ENCODE data around the gene SLC37A4.
"Not testable (repeated sequence)": the region's sequence is repeated elsewhere in the genome, so short reads cannot be mapped to it uniquely, and the experiment has no call there.

SLC37A4 gene

GRCh38 chr11:119030329-119031047 is at the start of gene SLC37A4:
TSS of gene SLC37A4 (minus strand) at chr11:119030877.
- peak; percentile 97 for DNase-seq (ENCODE audit: low read depth)

GRCh38 chr11:119078675-119079420 is 48.2 kb upstream of the SLC37A4 start:
- DNase-seq (ENCODE audit: low read depth): no peak

DNA sequence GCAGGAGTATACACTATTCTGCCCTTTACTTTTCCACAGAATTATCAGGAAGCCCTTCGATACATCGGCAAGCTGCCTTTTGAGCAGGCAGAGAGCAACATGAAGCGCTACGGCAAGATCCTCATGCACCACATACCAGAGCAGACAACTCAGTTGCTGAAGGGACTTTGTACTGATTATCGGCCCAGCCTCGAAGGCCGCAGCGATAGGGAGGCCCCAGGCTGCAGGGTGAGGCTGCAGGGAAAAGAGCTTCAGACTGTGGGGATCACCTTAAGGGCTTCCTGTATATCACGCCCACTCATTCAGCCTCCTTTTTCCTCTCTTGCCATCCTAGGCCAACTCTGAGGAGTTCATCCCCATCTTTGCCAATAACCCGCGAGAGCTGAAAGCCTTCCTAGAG is 47.2 kb upstream of the SLC37A4 start:
- DNase-seq (ENCODE audit: low read depth): no peak

DNA sequence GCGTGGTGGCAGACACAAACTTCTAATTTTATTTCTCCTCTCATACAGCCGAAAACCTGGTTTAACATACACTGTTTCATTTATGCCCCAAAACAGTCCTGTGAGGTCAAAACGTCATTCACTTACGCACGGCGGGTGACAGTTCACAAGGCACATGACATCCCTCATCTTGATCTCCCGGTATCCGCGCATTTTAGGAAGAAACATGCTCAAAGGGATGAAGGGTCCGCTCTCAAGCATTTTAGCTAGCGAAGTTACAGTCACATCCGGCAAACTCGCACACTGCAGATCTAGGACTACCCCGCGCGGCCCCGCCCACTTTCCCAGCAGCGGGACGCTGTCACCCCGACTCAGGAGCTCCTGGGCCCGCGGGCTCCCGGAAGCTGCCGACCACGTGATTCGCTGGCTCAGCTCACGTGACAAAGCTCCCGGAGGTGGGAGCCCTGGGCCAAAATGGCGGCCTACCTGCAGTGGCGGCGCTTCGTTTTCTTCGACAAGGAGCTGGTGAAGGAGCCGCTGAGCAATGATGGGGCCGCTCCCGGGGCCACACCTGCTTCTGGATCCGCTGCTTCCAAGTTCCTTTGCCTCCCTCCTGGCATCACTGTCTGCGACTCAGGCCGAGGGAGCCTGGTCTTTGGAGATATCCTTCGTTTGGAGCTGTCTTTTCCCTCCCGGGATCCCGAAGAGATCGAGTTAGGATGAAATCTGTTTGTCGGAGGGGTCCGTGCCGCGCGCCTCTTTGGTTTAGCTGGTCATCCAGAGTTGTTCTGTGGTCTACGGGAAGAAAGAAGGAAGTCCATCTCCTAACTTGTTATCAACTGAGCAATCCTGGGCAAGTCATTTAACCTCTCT is 36.9 kb upstream of the SLC37A4 start, which contains the start of gene VPS11:
VPS11 (plus strand) TSS at position 448 of the 852 bp plus-strand sequence; CDS start at position 454, 6 bp downstream.
- DNase-seq (ENCODE audit: low read depth): peak; percentile 98

- DNase-seq (ENCODE audit: low read depth): peak; percentile 53
These were observed 34.7 kb upstream of the SLC37A4 start for GRCh38 chr11:119065369-119065768.

DNA sequence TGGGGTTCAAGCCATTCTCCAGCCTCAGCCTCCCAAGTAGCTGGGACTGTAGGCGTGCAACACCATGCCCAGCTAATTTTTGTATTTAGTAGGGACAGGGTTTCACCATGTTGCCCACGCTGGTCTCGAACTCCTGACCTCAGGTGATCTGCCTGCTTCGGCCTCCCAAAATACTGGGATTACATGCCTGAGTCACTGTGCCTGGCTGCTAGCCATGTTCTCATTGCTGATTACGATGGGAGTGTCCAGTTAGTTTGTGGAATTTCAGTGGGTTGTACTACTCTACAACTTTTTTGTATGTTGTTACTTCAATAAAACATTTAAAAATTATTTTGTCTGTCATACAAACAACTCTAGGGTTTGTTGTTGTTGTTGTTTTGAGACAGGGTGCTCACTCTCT is 32.1 kb upstream of the SLC37A4 start:
- DNase-seq (ENCODE audit: low read depth): peak; percentile 70

GRCh38 chr11:119061256-119061655 is 30.6 kb upstream of the SLC37A4 start:
- no peak for DNase-seq (ENCODE audit: low read depth)

- DNase-seq (ENCODE audit: low read depth): not testable (repeated sequence)
These were observed 28.5 kb upstream of the SLC37A4 start for GRCh38 chr11:119059128-119059527.

GRCh38 chr11:119057000-119057769 is 26.5 kb upstream of the SLC37A4 start, which contains the start of gene HYOU1:
TSS of gene HYOU1 (minus strand) at chr11:119057205. CDS start at chr11:119056160, 1,045 bp downstream.
- peak; percentile 97 for DNase-seq (ENCODE audit: low read depth)

- DNase-seq (ENCODE audit: low read depth): peak; percentile 15
These were observed 25.8 kb upstream of the SLC37A4 start for GRCh38 chr11:119056421-119056999.

- DNase-seq (ENCODE audit: low read depth): peak; percentile 59
These were observed 25.2 kb upstream of the SLC37A4 start for GRCh38 chr11:119055901-119056300.

GRCh38 chr11:119054418-119054817 is 23.7 kb upstream of the SLC37A4 start:
- DNase-seq (ENCODE audit: low read depth): no peak

- DNase-seq (ENCODE audit: low read depth): no peak
These were observed 21.6 kb upstream of the SLC37A4 start for GRCh38 chr11:119052163-119052814.

DNA sequence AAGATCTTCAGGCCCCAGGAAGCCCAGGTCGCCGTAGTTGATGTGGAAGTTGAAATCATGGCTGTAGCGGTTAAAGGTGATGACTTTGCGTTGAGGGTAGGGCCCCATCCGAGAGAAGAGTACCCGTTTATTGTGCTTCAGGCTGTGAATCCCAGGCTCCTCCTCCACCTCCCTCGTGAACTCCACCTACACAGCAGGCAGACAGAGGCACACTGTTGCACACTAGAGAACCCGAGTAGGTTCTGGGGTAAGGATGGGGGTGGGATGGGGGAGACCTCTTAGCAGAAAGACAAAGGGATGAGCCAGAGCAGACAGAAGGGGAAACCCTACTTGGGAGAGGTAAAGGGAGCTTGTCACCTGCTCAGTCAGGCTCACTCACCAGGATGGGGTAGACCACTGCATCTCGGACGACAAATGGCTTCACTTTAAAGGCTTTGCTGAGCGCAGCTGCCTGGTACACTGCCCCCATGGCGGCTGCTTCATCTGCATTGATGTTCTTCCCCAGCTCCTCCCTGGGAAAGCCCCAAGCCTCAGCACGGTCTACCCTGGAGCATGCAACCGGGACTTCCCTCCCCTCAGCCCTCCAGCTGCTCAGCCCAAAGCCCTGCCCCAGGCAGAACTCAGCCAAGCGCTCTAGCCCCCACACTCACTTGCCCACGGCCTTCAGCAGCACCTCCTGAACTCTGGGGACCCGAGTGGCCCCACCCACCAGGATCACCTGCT is 20.9 kb upstream of the SLC37A4 start:
- no peak for DNase-seq (ENCODE audit: low read depth)

GRCh38 chr11:119049081-119049480 is 18.4 kb upstream of the SLC37A4 start:
- DNase-seq (ENCODE audit: low read depth): no peak

GRCh38 chr11:119048644-119049043 is 18.0 kb upstream of the SLC37A4 start:
- no peak for DNase-seq (ENCODE audit: low read depth)

- DNase-seq (ENCODE audit: low read depth): no peak
These were observed 16.5 kb upstream of the SLC37A4 start for GRCh38 chr11:119047205-119047604.

- no peak for DNase-seq (ENCODE audit: low read depth)
These were observed 15.8 kb upstream of the SLC37A4 start for GRCh38 chr11:119046489-119046888.

- DNase-seq (ENCODE audit: low read depth): no peak
These were observed 14.0 kb upstream of the SLC37A4 start for GRCh38 chr11:119044708-119045107.

- DNase-seq (ENCODE audit: low read depth): no peak
These were observed 12.2 kb upstream of the SLC37A4 start for GRCh38 chr11:119042927-119043326.
